GM19240 (cell line): Measurements from ENCODE around the gene CDK12.
"Not testable (repeated sequence)": the region's sequence is repeated elsewhere in the genome, so short reads cannot be mapped to it uniquely, and the experiment has no call there.

Experiments
- DNase-seq: peaks from one replicate; pipeline ENCODE4 v3.0.0; 2011; ENCODE audit warnings: low spot score; ENCODE audit not compliant: insufficient read length

CDK12 gene

GRCh38 chr17:39461113-39461925 is at the start of gene CDK12:
CDK12 (plus strand) TSS chr17:39461486; CDS start chr17:39462072, 586 bp downstream.
- peak; percentile 77 for DNase-seq

GRCh38 chr17:39416141-39416540 is 45.1 kb upstream of the CDK12 start:
- DNase-seq: no peak

GRCh38 chr17:39429600-39429999 is 31.7 kb upstream of the CDK12 start:
- DNase-seq: no peak

GRCh38 chr17:39439868-39440267 is 21.4 kb upstream of the CDK12 start:
- not testable (repeated sequence) for DNase-seq

GRCh38 chr17:39443326-39443725 is 18.0 kb upstream of the CDK12 start:
- no peak for DNase-seq

GRCh38 chr17:39447561-39447960 is 13.7 kb upstream of the CDK12 start:
- DNase-seq: no peak

GRCh38 chr17:39450051-39450450 is 11.2 kb upstream of the CDK12 start:
- DNase-seq: no peak

GRCh38 chr17:39450847-39451581 is 10.3 kb upstream of the CDK12 start, which contains the start of gene MED1:
MED1 (minus strand) TSS chr17:39451263; CDS start chr17:39451062, 201 bp downstream.
- DNase-seq: peak; percentile 94

GRCh38 chr17:39455919-39456318 is 5.4 kb upstream of the CDK12 start:
- DNase-seq: no peak

GRCh38 chr17:39461926-39462569 is 762 bp downstream of the CDK12 start:
- no peak for DNase-seq

- DNase-seq: no peak
Measured at GRCh38 chr17:39462631-39463375, 1.5 kb downstream of the CDK12 start.

- not testable (repeated sequence) for DNase-seq
Measured at GRCh38 chr17:39464639-39465181, 3.4 kb downstream of the CDK12 start.

- not testable (repeated sequence) for DNase-seq
Measured at GRCh38 chr17:39468610-39469009, 7.3 kb downstream of the CDK12 start.

- no peak for DNase-seq
Measured at GRCh38 chr17:39473310-39473709, 12.0 kb downstream of the CDK12 start.

GRCh38 chr17:39479631-39480030 is 18.3 kb downstream of the CDK12 start:
- DNase-seq: not testable (repeated sequence)

GRCh38 chr17:39483506-39483905 is 22.2 kb downstream of the CDK12 start:
- no peak for DNase-seq

GRCh38 chr17:39484178-39484577 is 22.9 kb downstream of the CDK12 start:
- DNase-seq: peak; percentile 19

- no peak for DNase-seq
Measured at GRCh38 chr17:39485555-39485954, 24.3 kb downstream of the CDK12 start.

GRCh38 chr17:39486242-39486641 is 25.0 kb downstream of the CDK12 start:
- DNase-seq: no peak

GRCh38 chr17:39487490-39487889 is 26.2 kb downstream of the CDK12 start:
- not testable (repeated sequence) for DNase-seq

GRCh38 chr17:39487946-39488345 is 26.7 kb downstream of the CDK12 start:
- no peak for DNase-seq
